ENCODE results near the gene DPY19L3. TPM values are rescaled to one million over a fixed set of nuclear protein-coding genes. Genes with fewer than 3 reads are reported as not detected.
"Not testable (repeated sequence)": the region's sequence is repeated elsewhere in the genome, so short reads cannot be mapped to it uniquely, and the experiment has no call there.

Gene DPY19L3
- polyA plus RNA-seq, 1 donor, result 21.7 TPM

DNA sequence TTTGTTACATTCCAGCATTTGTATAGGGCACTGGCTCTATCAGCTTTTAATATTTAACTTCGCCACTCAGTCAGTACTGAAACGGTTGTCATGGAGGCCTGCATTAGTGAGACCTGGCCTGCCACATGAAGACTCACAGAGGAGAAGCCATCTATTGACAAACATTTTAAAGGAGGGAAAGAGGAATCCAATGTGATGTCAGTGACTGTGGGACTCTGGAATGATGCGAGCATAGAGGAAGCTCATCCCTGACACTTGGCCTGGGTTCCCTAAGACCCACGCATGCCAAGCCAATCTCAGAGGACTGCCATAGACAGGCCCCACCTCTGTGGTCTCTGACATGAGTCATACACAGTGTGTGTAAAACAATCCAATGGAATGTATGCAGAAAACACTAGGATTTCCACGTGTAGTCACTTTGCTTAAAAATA lies 7.9 kb upstream of the DPY19L3 start:
- no peak for DNase-seq

DNA sequence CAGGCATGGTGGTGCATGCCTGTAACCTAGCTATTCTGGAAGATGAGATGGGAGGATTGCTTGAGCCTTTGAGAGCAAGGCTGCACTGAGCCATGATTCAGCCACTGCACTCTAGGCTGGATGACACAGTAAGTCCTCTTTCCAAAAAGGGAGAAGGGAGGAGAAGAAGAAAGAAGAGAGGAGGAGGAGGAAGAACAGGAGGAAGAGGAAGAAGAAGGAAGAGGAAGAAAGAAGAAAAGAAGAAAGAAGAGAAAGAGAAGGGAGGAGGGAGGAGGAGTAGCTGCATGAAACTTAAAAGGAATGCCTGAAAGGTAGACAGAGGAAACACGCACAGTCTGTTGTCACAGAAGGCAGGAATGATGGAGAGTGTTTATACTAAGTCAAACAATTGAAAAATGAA lies 3.6 kb upstream of the DPY19L3 start:
- no peak for DNase-seq

DNA sequence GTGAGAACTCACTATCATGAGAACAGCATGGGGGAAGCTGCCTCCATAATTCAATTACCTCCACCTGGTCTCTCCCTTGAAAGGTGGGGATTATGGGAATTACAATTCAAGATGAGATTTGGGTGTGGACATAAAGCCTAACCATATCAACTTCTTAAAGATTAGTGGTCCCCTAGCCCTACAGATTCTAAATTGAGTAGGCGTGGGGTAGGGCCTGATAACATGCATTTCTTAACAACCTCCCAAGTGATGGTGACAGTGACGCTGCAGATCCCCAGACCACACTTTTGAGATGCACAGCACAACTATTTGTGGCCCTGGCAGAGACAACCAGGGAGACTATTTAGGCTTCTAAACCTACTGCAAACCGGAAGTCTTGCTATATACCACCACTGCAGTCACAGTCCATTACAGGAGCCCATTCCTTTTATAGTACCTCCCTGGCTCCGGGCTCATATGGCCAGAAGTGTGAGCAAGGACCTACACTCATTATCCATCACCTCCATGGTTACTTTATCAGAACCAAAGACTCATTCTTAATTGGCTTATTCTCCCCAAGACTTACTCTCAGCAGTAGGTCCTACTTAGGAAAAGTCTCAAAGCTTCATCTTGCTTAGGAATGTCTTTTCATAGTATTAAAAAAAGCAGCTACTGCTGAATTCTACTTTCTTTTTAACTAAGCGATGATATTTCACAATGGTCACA lies 2.1 kb upstream of the DPY19L3 start:
- DNase-seq, result no peak

DNA sequence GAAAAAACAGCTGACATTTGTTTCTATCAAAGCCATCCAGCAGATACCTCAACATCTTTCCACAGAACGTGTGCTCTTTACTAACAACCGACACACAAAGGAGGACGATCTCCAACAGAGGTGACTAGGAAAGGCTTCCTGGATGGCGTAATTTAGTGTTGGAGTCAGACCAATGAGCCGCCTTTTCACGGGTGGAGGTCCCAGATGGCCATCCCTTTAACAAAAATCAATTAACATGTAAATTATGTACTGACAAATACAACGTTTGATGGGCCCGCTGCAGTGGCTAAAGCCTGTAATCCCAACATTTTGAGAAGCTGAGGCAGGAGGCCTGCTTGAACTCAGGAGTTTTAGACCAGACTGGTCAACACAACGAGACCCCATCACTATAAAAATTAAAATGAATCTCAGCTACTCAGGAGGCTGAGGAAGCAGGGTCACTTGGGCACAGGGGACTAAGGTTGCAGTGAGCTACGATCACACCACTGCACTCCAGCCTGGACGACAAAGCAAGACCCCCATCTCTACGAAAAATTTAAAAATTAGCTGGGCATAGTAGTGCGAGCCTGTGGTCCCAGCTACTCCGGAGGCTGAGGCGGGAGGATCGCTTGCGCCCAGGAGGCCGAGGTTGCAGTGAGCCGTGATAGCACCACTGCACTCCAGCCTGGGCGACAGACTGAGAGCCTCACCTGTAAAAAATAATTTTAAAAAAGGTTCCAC lies 1.2 kb upstream of the DPY19L3 start:
- peak; percentile 6 for DNase-seq

DNA sequence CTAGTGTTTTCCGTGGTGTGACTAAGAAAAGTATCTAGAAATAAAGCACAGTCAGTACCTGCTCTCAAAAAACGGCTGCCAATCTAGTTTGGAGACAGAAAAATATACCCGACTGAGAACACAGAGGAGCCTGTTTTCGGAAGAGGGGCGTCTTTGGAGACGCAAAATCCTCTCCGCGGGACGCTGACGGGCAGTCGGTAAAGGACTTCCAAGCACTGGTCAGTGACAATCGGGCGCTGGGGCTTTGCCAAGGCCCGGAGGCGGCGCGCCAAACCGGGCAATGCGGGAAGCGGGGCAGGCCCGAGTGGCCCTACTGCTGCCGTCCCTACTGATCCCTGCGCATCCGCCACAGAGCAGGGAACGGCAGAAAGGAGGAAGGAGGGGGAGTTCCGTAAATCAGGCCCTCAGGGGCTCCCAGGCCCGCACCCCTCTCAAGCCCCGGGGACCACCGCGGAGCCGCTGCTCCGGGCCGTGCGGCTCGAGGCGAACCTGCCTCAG lies 588 bp upstream of the DPY19L3 start:
- DNase-seq, result peak; percentile 64

DNA sequence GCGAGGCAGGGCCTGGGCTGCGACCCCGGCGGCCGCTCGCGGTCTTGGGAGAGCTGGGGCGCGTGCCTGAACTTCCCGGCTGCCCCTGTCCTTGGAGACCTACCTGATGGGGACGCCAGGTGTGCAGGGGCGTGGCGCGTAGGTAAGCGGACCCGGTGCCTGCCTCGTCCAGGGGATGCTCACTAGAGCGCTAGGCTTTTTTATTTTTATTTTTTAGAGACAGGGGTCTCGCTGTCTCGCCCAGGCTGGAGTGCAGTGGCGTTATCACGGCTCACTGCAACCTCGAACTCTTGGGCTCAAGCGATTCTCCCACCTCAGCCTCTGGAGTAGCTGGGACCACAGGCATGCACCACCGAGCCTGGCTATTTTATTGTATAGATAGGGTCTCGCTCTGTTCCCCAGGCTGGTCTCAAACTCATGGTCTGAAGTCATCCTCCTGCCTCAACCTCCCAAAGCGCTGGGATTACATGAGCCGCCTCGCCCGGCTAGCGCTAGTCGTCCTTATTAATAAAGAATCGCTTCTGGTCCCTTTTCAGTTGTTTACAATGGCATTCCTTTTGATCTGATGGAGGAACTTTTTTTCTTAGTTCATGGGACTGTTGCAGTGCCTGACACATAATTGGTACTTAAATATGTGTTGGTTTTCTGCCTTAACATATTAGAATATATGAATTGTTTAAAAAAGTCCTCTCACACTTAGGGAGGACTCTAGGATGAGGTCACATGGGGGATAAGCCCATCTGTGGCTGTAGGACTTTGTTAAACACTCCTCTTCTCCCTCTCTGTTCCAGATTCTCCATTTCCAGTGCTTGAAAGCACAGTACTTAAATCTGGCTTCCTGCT lies 812 bp downstream of the DPY19L3 start:
- no peak for DNase-seq

DNA sequence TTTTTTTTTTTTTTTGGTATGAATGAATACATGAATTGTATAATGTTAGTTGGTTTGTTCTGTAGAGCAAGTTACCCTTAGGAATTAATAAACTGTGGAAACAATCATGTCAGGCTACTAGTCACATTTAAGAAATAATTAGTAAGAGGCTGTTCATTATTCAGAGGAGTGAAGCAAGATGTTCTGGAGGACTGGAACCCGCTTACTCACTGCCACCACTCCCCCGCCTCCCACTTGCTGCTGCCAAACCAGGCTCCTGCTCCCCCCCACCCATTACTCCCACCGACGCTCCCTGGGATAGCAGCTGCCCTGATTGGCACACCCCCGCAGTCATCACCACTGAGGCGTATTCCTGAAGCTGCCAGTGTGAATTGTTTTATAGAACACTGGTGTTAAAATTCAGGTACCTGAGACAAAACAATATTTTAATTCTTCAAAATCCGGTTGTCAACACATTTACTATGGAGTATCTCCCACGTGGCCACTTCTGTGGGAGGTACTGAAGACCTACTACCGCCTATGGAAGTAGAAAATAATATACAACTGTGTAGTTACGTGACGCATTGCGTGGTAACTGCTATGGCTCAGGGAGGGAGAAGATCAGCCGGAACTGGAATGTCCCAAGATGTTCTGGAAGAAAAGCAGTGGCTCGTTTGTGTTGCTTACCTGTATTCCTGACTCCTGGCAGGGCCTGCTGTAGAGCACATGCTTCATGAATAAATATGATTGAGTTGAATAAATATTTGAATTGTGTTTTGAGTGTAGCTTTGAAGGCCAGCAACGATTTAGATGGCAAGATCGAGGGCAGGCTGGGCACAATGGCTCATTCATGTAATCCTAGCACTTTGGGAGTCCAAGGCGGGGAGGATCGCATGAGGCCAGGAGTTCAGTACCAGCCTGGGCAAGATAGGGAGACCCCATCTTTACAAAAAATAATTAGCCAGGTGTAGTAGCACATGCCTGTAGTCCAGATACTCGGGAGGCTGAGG lies 1.7 kb downstream of the DPY19L3 start:
- DNase-seq, result no peak

DNA sequence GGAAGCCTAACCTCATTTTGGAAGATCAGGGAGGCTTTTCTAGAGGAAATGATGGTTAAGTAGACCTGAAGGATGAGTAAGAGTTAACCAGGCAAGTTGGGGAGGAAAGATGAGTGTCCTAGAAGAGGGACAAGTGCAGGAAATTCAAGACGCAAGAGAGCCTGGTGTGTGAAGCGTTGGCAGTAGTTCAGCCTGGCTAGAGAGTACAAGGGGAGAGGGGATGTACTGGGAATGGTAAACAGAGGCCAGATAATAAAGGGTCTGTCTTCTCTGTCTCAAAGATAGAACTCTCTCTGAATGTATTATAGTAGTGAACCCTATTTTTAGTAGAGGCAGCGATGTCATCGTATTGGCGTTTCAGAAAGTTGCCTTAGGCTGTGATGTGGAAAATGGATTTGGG lies 9.7 kb downstream of the DPY19L3 start:
- DNase-seq, result no peak

DNA sequence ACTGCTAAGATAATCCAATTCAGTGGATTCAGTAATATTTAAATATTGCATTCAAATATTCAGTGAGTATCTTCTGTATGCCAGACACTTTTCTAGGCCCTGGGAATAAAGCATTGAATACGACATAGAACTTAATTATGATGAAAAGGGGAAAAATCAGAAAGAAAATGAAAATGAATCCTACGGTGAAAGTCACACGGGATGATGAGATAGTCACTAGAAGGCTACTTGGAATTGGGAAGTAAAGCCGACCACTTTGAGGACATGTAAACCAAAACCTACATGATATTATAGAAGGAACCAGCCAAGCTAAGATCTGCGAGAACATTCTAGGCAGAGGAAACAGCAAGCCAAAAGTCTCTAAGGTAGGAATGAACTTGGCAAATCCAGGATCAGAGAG lies 10.1 kb downstream of the DPY19L3 start:
- DNase-seq, result no peak

DNA sequence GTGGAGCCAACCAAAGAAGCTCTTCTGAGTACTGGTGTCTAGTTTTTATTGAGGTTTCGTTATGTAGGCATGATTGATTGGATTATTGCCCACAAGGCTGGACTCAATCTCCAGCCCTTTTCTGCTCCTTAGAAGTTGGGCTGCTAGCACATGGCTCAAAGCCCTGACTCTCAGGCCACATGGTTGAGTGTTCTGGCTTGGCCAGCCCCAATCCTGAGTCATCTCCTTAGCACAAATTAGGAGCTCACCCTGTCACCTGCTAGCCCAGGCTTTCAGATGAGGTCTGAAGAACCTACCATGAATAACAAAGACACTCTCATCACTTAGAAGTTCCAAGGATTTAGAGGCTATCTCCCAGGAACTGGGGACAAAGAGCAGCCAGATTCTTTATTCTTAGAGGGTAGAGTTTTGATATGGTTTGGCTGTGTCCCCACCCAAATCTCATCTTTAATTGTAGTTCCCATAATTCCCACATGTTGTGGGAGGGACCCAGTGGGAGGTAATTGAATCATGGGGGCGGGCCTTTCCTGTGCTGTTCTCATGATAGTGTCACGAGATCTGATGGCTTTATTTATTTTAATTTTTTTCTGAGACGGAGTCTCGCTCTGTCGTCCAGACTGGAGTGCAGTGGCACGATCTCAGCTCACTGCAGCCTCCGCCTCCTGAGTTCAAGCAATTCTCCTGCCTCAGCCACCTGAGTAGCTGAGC lies 11.3 kb downstream of the DPY19L3 start:
- DNase-seq, result no peak

DNA sequence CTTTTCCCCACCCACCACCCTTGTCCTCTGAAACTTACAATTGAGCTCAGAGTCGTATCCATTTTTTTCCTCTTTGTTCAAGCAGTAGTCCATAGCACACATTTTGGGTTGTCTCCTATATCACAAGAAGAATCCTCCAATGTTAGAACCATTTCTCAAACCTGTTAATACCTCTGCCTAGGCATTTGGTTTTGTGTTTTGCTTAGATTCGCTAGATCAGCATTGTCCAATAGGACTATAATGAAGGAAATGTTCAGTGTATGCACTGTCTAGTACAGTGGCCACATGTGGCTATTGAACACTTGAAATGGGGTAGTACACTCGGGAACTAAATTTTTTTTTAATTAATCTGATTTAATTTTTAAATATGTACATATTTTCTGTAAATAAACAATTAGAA lies 12.6 kb downstream of the DPY19L3 start:
- no peak for DNase-seq

DNA sequence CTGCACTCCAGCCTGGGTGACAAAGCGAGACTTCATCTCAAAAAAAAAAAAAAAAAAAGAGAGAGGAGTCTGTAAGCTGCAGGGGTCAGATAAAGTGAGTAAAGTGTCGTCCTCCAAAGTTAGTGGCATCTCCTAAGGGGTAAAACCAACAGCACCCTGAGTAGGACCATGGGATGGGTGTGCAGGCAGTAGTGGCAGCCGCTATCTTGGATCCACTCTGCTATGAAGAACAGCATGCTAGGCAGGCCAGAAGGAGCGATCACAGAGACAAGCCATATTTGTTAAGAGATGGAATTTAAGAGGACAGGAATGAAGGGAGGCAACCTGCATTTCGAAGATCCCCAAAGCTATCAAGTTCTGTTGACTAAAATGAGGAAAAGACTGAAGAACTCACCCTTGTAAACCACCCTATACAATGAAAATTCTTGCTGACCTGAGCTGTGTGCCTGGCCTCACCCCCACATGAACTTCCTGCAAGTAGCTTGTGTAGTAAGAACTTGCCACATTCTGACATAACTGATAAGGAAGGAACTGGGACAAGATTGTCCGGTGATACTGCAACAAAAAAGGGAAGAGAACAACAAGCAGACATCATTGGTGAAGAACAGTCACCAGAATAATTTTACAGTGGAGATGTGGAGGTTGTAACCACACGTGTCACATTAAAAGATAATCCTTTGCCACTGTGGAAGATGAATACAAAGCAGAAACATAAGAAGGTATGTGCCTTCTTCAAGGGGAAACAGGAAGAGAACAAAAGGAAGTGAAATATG lies 16.2 kb downstream of the DPY19L3 start:
- no peak for DNase-seq

DNA sequence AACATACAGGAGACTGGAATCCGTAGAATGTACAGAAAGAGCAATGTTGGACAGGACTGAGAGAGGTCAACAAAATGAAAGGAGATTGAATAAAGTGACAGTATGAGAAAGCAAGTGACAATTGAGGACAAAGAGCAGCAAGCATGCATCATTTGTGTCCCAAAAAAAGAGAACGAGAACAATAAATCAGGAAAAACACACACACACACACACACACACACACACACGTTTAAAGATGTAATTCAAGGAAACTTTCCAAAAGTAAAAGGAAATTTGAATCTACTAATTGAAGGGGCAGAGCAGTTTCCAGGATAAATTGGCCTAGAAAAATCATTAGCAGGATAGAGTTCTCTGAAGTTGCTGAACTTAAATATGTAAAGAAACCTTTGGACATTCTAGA lies 16.9 kb downstream of the DPY19L3 start:
- DNase-seq, result no peak

DNA sequence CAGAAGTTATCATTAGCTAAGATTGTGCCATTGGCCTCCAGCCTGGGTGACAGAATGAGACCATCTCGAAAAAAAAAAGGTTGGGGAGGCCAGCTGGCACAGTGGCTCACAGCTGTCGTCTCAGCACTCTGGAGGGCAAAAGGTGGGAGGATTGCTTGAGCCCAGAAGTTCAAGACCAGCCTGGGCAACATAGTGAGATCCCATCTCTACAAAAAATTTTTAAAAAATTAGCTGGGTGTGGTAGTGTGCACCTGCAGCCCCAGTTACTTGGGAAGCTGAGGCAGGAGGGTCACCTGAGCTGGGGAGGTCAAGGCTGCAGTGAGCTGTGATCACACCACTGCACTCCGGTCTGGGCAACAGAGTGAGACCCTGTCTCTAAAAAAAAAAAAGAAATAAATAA lies 18.4 kb downstream of the DPY19L3 start:
- not testable (repeated sequence) for DNase-seq

DNA sequence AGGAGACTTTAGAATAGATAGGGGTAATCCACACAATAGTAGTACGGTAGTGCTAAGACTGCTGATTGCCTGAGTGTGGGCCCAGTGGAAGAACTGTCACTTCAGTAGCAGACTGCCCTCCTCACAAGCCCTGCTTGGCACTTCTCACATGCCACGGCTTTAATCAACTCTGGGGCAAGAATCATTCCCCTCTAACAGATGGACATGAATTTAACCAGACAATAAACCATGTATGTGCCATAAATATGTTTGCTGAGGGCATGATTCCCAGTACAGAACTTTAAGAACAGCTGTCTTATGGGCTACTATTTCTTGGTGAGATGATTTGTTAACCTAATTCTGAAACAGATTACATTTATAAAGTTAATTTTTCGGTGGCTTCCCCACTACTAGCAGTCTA lies 22.0 kb downstream of the DPY19L3 start:
- DNase-seq, result no peak

DNA sequence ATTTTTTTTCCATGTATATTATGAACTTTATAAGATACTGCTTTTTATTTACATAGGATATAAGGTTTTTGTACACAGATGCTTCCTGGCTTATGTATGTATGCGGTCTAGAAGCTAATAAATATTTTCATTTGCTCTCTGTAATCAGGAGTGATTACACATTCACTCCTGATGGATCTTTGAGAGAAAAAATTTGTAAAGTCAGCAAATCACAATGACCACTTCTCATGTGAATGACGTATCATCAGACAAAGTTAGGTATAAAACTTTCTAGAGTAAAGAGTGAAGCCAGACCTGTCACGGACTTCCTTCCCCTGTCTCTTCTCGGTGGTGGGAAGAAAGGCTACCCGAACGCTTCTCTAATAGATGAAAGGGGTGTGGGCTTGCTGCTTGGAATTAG lies 31.1 kb downstream of the DPY19L3 start:
- no peak for DNase-seq

DNA sequence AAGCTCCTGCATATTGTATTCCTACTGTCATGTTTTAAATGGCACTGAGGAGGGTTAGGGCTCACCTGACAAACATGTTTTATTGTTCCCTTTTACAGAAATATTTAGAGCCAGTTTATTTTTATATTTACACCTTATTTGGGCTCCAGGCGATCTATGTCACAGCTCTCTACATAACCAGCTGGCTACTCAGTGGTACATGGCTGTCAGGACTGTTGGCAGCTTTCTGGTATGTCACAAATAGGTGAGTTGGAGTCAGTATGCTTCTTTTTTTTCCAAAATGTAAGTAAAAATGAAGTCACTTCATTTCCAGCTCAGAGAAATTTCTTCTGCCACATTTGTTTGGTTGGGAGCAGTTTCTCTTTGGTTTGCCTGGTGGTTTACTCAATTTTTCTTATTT lies 31.5 kb downstream of the DPY19L3 start:
- no peak for DNase-seq

DNA sequence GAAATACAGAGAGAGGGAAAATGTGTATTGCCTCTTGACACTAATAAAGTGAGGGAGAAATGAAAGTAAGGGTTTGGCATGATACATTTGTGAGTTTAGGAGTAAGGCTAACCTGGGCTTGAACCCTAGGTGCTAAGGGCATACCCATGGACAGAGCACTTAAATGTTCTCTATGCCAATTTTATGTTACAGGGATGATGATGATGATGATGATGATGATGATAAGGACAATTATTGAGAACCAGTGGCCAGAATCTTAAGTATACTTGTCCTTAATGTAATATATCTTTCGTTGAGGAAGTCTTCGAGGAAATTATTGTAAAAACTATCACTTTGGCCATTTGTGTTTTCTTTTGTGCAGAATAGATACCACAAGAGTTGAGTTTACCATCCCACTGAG lies 33.2 kb downstream of the DPY19L3 start:
- no peak for DNase-seq

DNA sequence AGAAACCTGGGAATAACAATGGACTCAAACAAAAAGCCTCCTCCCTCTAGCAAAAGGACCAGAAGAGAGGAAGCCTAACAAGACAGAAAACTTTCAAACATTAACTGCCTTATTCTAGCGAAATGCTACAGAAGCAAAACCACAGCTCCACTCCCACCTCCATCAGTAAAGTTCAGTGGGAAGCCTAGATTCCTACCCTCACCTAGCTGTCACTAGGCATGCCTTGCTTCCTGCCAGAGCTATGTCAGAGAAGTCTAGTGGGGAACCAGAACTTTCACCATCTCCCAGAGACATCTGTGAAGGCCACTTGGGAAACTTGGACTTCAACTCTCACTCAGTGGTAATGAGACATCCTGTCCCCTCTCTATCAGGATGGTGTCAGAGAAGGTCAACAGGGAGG lies 37.1 kb downstream of the DPY19L3 start:
- DNase-seq, result no peak

DNA sequence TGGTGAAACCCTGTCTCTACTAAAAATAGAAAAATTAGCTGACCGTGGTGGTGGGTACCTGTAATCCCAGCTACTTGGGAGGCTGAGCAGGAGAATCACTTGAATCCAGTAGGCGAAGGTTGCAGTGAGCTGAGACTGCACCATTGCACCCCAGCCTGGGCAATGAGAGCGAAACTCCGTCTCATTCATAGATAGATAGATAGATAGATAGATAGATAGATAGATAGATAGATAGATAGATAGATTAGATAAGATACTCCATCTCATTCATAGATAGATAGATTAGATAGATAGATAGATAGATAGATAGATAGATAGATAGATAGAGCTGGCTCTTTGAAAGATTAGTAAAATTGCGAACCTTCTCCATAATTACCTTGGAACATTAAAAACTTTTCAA lies 42.0 kb downstream of the DPY19L3 start:
- DNase-seq, result not testable (repeated sequence)

DNA sequence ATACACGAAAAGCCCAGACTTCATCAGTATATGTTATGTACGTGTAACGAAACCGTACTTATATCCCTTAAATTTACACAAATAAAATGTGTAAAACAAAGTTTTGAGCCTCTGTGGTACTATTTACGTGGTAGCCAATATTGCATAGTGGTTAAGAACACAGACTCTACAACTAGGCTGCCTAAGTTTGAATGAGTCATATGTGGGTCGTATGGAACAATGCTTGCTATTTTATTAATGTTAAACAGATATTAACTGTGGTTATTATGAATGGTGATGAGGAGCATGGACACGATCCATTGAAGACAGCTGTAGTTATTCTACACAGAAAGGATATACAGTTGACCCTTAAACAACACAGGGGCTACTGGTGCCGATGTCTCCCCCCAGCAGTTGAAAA lies 42.5 kb downstream of the DPY19L3 start:
- no peak for DNase-seq

All from hindlimb muscle (tissue), 1 donor.